Measurements from ENCODE around the gene GAS5.

- no peak for TF ChIP-seq CTCF (IDR thresholded peaks at IDR 0.05; ENCODE audit: low read length)
- TF ChIP-seq EZH2 (IDR thresholded peaks at IDR 0.05; ENCODE audit: borderline replicate concordance, low read length), result no peak
These were observed 25.8 kb upstream of the GAS5 start for GRCh38 chr1:173893611-173894010.
